ENCODE results near the gene C1QL3.

The C1QL3 gene

GRCh38 chr10:16493884-16494536 lies 27.7 kb downstream of the C1QL3 start:
- no peak for DNase-seq (ENCODE audit: low read depth in 2 of 2)

GRCh38 chr10:16491933-16492332 lies 29.7 kb downstream of the C1QL3 start:
- no peak for DNase-seq (ENCODE audit: low read depth in 2 of 2)

- no peak for DNase-seq (ENCODE audit: low read depth in 2 of 2)
These were observed 31.2 kb downstream of the C1QL3 start for GRCh38 chr10:16490511-16490910.

GRCh38 chr10:16483241-16483917 lies 38.3 kb downstream of the C1QL3 start:
- no peak for DNase-seq (ENCODE audit: low read depth in 2 of 2)

- DNase-seq (ENCODE audit: low read depth in 2 of 2): no peak
These were observed 40.5 kb downstream of the C1QL3 start for GRCh38 chr10:16481052-16481728.

- DNase-seq (ENCODE audit: low read depth in 2 of 2): no peak
These were observed 42.9 kb downstream of the C1QL3 start for GRCh38 chr10:16478801-16479200.

- DNase-seq (ENCODE audit: low read depth in 2 of 2): no peak
These were observed 43.9 kb downstream of the C1QL3 start for GRCh38 chr10:16477757-16478156.

GRCh38 chr10:16472828-16473227 lies 48.9 kb downstream of the C1QL3 start:
- no peak for DNase-seq (ENCODE audit: low read depth in 2 of 2)

- no peak for DNase-seq (ENCODE audit: low read depth in 2 of 2)
These were observed 50.9 kb downstream of the C1QL3 start for GRCh38 chr10:16470747-16471146.

DNA sequence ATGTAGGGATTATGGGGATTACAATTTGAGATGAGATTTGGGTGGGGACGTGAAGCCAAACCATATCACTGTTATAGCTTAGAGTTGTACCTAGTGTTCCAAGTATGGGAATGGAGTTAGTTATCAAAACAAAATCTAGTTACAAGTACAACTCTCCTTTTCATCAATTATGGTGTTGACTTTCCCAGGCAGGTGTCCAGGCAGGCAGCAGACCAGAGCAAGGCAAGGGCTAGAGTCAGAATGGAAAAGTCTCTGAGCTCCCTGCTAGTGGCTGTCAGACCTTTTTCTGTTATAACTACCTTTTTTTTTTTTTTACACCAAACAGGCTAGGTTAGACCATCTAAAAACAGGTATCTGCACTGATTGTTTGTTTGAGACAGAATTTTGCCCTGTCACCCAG lies 55.7 kb downstream of the C1QL3 start:
- no peak for DNase-seq (ENCODE audit: low read depth in 2 of 2)
